ENCODE measurements around the gene RNU1-1. TPM values are rescaled to one million over a fixed set of nuclear protein-coding genes. Genes with fewer than 3 reads are reported as not detected.
"Not testable (repeated sequence)": the region's sequence is repeated elsewhere in the genome, so short reads cannot be mapped to it uniquely, and the experiment has no call there.

The RNU1-1 gene
- total and polyA plus RNA-seq, 9 of the 15 experiments (the other 6 are each of a cell fraction or from before 2014, with no cell fraction given), result under 0.01 to 32,823 (median 2,538) TPM; not detected in 4

GRCh38 chr1:16514107-16515055 is at the start of gene RNU1-1 (continued):
- TF ChIP-seq AFF1 (IDR thresholded peaks at IDR 0.05; ENCODE audit: low read depth in 1 of 2, partially characterized antibody in 2 of 2) (peak in 1 of 2 experiments; percentile 26), ZNF316 (IDR thresholded peaks at IDR 0.05) (peak; percentile 84), PHF8 (IDR thresholded peaks at IDR 0.05; ENCODE audit: borderline replicate concordance, low read length) (peak; percentile 31; the same call in 1 of the 2 replicates), TOE1 (CRISPR knock-in tag; IDR thresholded peaks at IDR 0.05; ENCODE audit: borderline replicate concordance, low read depth) (0 out of 2 replicates have a peak, but pooled peaks have one; percentile 14), ESRRA (IDR thresholded peaks at IDR 0.05; ENCODE audit: borderline replicate concordance, low read depth) (0 out of 2 replicates have a peak, but pooled peaks have one; percentile 14), POLR2AphosphoS2 (IDR thresholded peaks at IDR 0.05; ENCODE audit: low read length) (peak; percentile 90), CBX3 (IDR thresholded peaks at IDR 0.05; ENCODE audit: borderline replicate concordance in 1 of 2, low read length in 2 of 2) (peak in 1 of 2 experiments; percentile 4; a peak in 1 of 3 replicates), ZNF589 (CRISPR knock-in tag; IDR thresholded peaks at IDR 0.05; ENCODE audit: low read depth) (0 out of 2 replicates have a peak, but pooled peaks have one; percentile 58), NR2C2 (tag; IDR thresholded peaks at IDR 0.05) (peak; percentile 52; the same call in 1 of the 2 replicates), E2F6 (IDR thresholded peaks at IDR 0.05; ENCODE audit: borderline replicate concordance in 1 of 2, extremely low read depth in 1 of 2, insufficient read depth in 1 of 2, insufficient read length in 1 of 2, low read depth in 1 of 2, low read length in 1 of 2, poor library complexity in 1 of 2, severe bottlenecking in 1 of 2) (peak in 1 of 2 experiments; percentile 21), ZBED1 (IDR thresholded peaks at IDR 0.05) (peak; percentile 91; the same call in 1 of the 2 replicates), NFRKB (IDR thresholded peaks at IDR 0.05; ENCODE audit: low read depth) (0 out of 2 replicates have a peak, but pooled peaks have one; percentile 33), SRF (CRISPR knock-in tag; IDR thresholded peaks at IDR 0.05) (peak in 1 of 2 experiments; percentile 39; a peak in 1 of 4 replicates), EP400 (IDR thresholded peaks at IDR 0.05) (peak; percentile 47; the same call in 1 of the 2 replicates), CREM (IDR thresholded peaks at IDR 0.05; ENCODE audit: low read depth) (peak; percentile 89), ATF3 (IDR thresholded peaks at IDR 0.05) (peak; percentile 48; the same call in 1 of the 2 replicates)
- TF ChIP-seq TOE1 (IDR thresholded peaks at IDR 0.05; ENCODE audit: borderline replicate concordance); NR2C2 (CRISPR knock-in tag; IDR thresholded peaks at IDR 0.05); ATF3 (CRISPR knock-in tag; conservative IDR thresholded peaks at IDR 0.05): not testable (repeated sequence)
